HL-60 (cell line): ENCODE data around the gene DNAJC18.
"Not testable (repeated sequence)": the region's sequence is repeated elsewhere in the genome, so short reads cannot be mapped to it uniquely, and the experiment has no call there.

Source experiments
- DNase-seq, 2 experiments: peaks; one replicate each; pipeline ENCODE4 v3.0.0-alpha.2; 2010 to 2020; ENCODE audit warnings: low read depth in 1 of 2, low spot score in 1 of 2
- H3K27ac ChIP-seq: fragments of 250-450 bp; sonication (Bioruptor Pico); replicated peaks from 2 replicates; pipeline ENCODE4 v1.5.1; 2020; ENCODE audit warnings: mild to moderate bottlenecking, moderate library complexity
- H3K27me3 ChIP-seq: fragments of 250-450 bp; sonication (Bioruptor Pico); 2 replicates; pipeline ENCODE4 v1.5.1; 2021; ENCODE audit warnings: mild to moderate bottlenecking, moderate library complexity; ENCODE audit not compliant: insufficient read depth, poor library complexity, severe bottlenecking
- H3K4me3 ChIP-seq: replicated peaks from 2 replicates; pipeline ENCODE4 v1.5.1; 2011; ENCODE audit warnings: mild to moderate bottlenecking, control low read depth, low read length; ENCODE audit not compliant: insufficient read depth
- CTCF ChIP-seq: IDR thresholded peaks from one replicate; pipeline ENCODE4 v1.5.1; 2011; ENCODE audit warnings: low read length, control low read depth, inconsistent platforms; ENCODE audit not compliant: insufficient read depth
- GABPA ChIP-seq: IDR thresholded peaks from 2 replicates; pipeline ENCODE4 v1.6.1; 2012; ENCODE audit warnings: low read depth
- POLR2AphosphoS5 ChIP-seq: IDR thresholded peaks from 2 replicates; pipeline ENCODE4 v1.6.1; 2012; ENCODE audit warnings: low read depth
- REST ChIP-seq: IDR thresholded peaks from 2 replicates; pipeline ENCODE4 v1.6.1; 2012; ENCODE audit warnings: low read depth; ENCODE audit not compliant: insufficient replicate concordance
- SPI1 ChIP-seq: IDR thresholded peaks from 2 replicates; pipeline ENCODE4 v1.6.1; 2012; ENCODE audit warnings: low read depth, mild to moderate bottlenecking, borderline replicate concordance

The DNAJC18 gene

GRCh38 chr5:139482050-139482889 is 42.9 kb upstream of the DNAJC18 start, which contains the start of gene STING1:
Gene STING1, minus strand, starts transcription at chr5:139482758. Its CDS starts 1,054 bp downstream, at chr5:139481704.
- DNase-seq, result peak; percentile 83 to 91
- no peak for TF ChIP-seq GABPA
- no peak for TF ChIP-seq SPI1
- TF ChIP-seq REST, result no peak
- TF ChIP-seq POLR2AphosphoS5, result peak; percentile 62

GRCh38 chr5:139481580-139482049 is 42.3 kb upstream of the DNAJC18 start:
- DNase-seq, result peak in 1 of 2 experiments; percentile 51
- H3K27me3 ChIP-seq, result no peaks in the 10 kb centered on the region
- H3K27ac ChIP-seq, result peak overlapping the region; percentile 93
- H3K4me3 ChIP-seq, result peak overlapping the region; percentile 59
- TF ChIP-seq REST (no peak), SPI1 (peak; percentile 72; the same call in 1 of the 2 replicates), GABPA (no peak), CTCF (no peak)

More at GRCh38 chr5:139482050-139482889, 42.9 kb upstream of the DNAJC18 start, which contains the start of gene STING1:
- Histone ChIP-seq H3K27ac (peak within 1 kb of the TSS; percentile 93), H3K27me3 (no peaks in the 10 kb centered on the region), H3K4me3 (peak within 1 kb of the TSS; percentile 59)

GRCh38 chr5:139481122-139481533 is 41.8 kb upstream of the DNAJC18 start:
- Histone ChIP-seq H3K27ac (peak overlapping the region; percentile 93), H3K4me3 (peak overlapping the region; percentile 59), H3K27me3 (no peaks in the 10 kb centered on the region)
- TF ChIP-seq SPI1 (no peak), GABPA (no peak), CTCF (no peak), POLR2AphosphoS5 (no peak), REST (no peak)
- no peak for DNase-seq

- H3K27me3 ChIP-seq, H3K27ac ChIP-seq, DNase-seq, H3K4me3 ChIP-seq: not testable (repeated sequence)
Measured at GRCh38 chr5:139479729-139480128, 40.4 kb upstream of the DNAJC18 start.

GRCh38 chr5:139478657-139479423 is 39.5 kb upstream of the DNAJC18 start:
- not testable (repeated sequence) for H3K4me3 ChIP-seq, DNase-seq, H3K27me3 ChIP-seq, H3K27ac ChIP-seq
